Caco-2 (cell line): ENCODE results near the gene DFFB. TPM values are rescaled to one million over a fixed set of nuclear protein-coding genes. Genes with fewer than 3 reads are reported as not detected.

Source experiments
- BruUV-seq: library from RNA; stranded (reverse); fragments of 400-500 nt; replicated peaks from 2 replicates; lab custom pipeline; 2021; lab: Mats Ljungman, UMichigan
- CTCF ChIA-PET: fragments of 300-600 bp; sonication (Branson Sonifier 250); formaldehyde crosslinking; loops from one replicate; lab custom pipeline; 2022; ENCODE audit warnings: antibody characterized with exemption; lab: Charles Lee
- POLR2A ChIA-PET: fragments of 300-600 bp; sonication (Branson Sonifier 250); formaldehyde crosslinking; loops from one replicate; lab custom pipeline; 2022; ENCODE audit warnings: antibody characterized with exemption; lab: Charles Lee
- DNase-seq, 2 experiments: peaks; one replicate each; pipeline versions ENCODE4 v3.0.0 to v3.0.0-alpha.2; 2020 to 2022
- H3K27me3 ChIP-seq: replicated peaks from 2 replicates; pipeline ENCODE4 v1.6.0; 2011; ENCODE audit warnings: low read length; ENCODE audit not compliant: control insufficient read depth, insufficient read depth
- H3K36me3 ChIP-seq: 2 replicates; pipeline ENCODE4 v1.5.1; 2011; ENCODE audit warnings: low read length; ENCODE audit not compliant: control insufficient read depth, insufficient read depth
- H3K4me1 ChIP-seq: fragments of 250-450 bp; sonication (Bioruptor Pico); 2 replicates; pipeline ENCODE4 v1.5.1; 2020; ENCODE audit warnings: mild to moderate bottlenecking
- H3K4me3 ChIP-seq: 2 replicates; pipeline ENCODE4 v1.5.1; 2011; ENCODE audit warnings: low read depth, mild to moderate bottlenecking, control low read depth, low read length
- H3K9me3 ChIP-seq: fragments of 250-450 bp; sonication (Bioruptor Pico); 2 replicates; pipeline ENCODE4 v1.5.1; 2020; ENCODE audit warnings: mild to moderate bottlenecking, moderate library complexity
- H3K27ac Mint-ChIP-seq: one replicate; pipeline ENCODE4 v1.8.0; 2022; ENCODE audit warnings: mixed read lengths; ENCODE audit not compliant: unreplicated experiment
- H3K27me3 Mint-ChIP-seq: one replicate; pipeline ENCODE4 v1.8.0; 2022; ENCODE audit warnings: mixed read lengths; ENCODE audit not compliant: insufficient read depth, unreplicated experiment
- H3K36me3 Mint-ChIP-seq: one replicate; pipeline ENCODE4 v1.8.0; 2022; ENCODE audit warnings: mild to moderate bottlenecking, mixed read lengths; ENCODE audit not compliant: insufficient read depth, unreplicated experiment
- H3K4me1 Mint-ChIP-seq: one replicate; pipeline ENCODE4 v1.8.0; 2022; ENCODE audit warnings: low read depth, mixed read lengths; ENCODE audit not compliant: unreplicated experiment
- H3K4me3 Mint-ChIP-seq: one replicate; pipeline ENCODE4 v1.8.0; 2022; ENCODE audit warnings: mild to moderate bottlenecking, moderate library complexity, mixed read lengths; ENCODE audit not compliant: unreplicated experiment
- H3K9me3 Mint-ChIP-seq: one replicate; pipeline ENCODE4 v1.8.0; 2022; ENCODE audit warnings: mixed read lengths; ENCODE audit not compliant: unreplicated experiment
- CTCF ChIP-seq, 2 experiments: fragments of 200-600 bp in 1 of 2; IDR thresholded peaks; 1 replicate in 1 of 2; 2 replicates in 1 of 2; pipeline versions ENCODE4 v1.5.1 to v1.8.0; 2011 to 2022; ENCODE audit warnings: antibody characterized with exemption in 1 of 2, control low read depth in 1 of 2, inconsistent platforms in 1 of 2, low read depth in 1 of 2, low read length in 1 of 2, mild to moderate bottlenecking in 1 of 2, moderate library complexity in 1 of 2; ENCODE audit not compliant: insufficient read depth in 1 of 2, severe bottlenecking in 1 of 2, unreplicated experiment in 1 of 2
- intact Hi-C: fragments of 100-400 bp; cut with micrococcal nuclease; formaldehyde crosslinking; loops from one replicate; pipeline ENCODE4 v1.10.0; 2022; ENCODE audit not compliant: unreplicated experiment
- total RNA-seq: library from RNA; stranded (reverse); gene quantifications from 2 replicates; pipeline ENCODE4 v1.2.3, GENCODE V29; 2022

Gene DFFB
- total RNA-seq, 1 experiment from 2014 or later, result 7.7 TPM

- Histone ChIP-seq H3K4me1 (no peaks in the 10 kb centered on the region), H3K9me3 (no peaks in the 10 kb centered on the region), H3K4me3 (no peak overlapping the region), H3K27me3 (no peaks in the 10 kb centered on the region), H3K36me3 (peaks cover 3% of the 10 kb centered on the region; the same call in 1 of the 2 replicates)
- no peaks in the 10 kb centered on the region for H3K9me3 Mint-ChIP-seq
- no peaks in the 10 kb centered on the region for H3K27me3 Mint-ChIP-seq
- ChIA-PET CTCF (interaction anchor here (0.6 kb wide), 1 partner anchor 12 kb away, joined by 3 read pairs; the partner anchor contains the start of genes CEP104 and DFFB), POLR2A (no interaction called here)
- DNase-seq, result peak; percentile 35 to 47
- H3K27ac Mint-ChIP-seq, result no peak overlapping the region
- H3K36me3 Mint-ChIP-seq, result peaks cover 18% of the 10 kb centered on the region
- BruUV-seq, result no TSS peak
- TF ChIP-seq CTCF (IDR thresholded peaks at IDR 0.05; ENCODE audit: insufficient read depth in 1 of 2, low read depth in 1 of 2, low read length in 1 of 2, severe bottlenecking in 1 of 2, unreplicated experiment in 1 of 2), result no peak
- H3K4me1 Mint-ChIP-seq, result peaks cover 6% of the 10 kb centered on the region
- H3K4me3 Mint-ChIP-seq, result no peak overlapping the region
- intact Hi-C loops, result no loop called here
Observed at GRCh38 chr1:3869751-3870301, 12.6 kb downstream of the DFFB start.

GRCh38 chr1:3871451-3871805, 14.2 kb downstream of the DFFB start:
- Histone ChIP-seq H3K27me3 (no peaks in the 10 kb centered on the region), H3K9me3 (no peaks in the 10 kb centered on the region), H3K4me3 (no peak overlapping the region), H3K36me3 (peaks cover 3% of the 10 kb centered on the region; the same call in 1 of the 2 replicates), H3K4me1 (no peaks in the 10 kb centered on the region)
- POLR2A ChIA-PET, result no interaction called here
- Mint-ChIP-seq H3K4me1 (no peaks in the 10 kb centered on the region), H3K27me3 (no peaks in the 10 kb centered on the region), H3K9me3 (no peaks in the 10 kb centered on the region), H3K4me3 (no peak overlapping the region), H3K36me3 (peaks cover 18% of the 10 kb centered on the region), H3K27ac (no peak overlapping the region)
- TF ChIP-seq CTCF (IDR thresholded peaks at IDR 0.05; ENCODE audit: insufficient read depth in 1 of 2, low read depth in 1 of 2, low read length in 1 of 2, severe bottlenecking in 1 of 2, unreplicated experiment in 1 of 2), result no peak
- DNase-seq, result no peak
- intact Hi-C loops, result no loop called here
- BruUV-seq, result no TSS peak
- CTCF ChIA-PET, result no interaction called here

- H3K36me3 ChIP-seq, result peaks cover 3% of the 10 kb centered on the region; the same call in 1 of the 2 replicates
- POLR2A ChIA-PET, result no interaction called here
- no peaks in the 10 kb centered on the region for H3K4me1 ChIP-seq
- no peaks in the 10 kb centered on the region for H3K9me3 Mint-ChIP-seq
- no peaks in the 10 kb centered on the region for H3K9me3 ChIP-seq
- no peak for TF ChIP-seq CTCF (IDR thresholded peaks at IDR 0.05; ENCODE audit: insufficient read depth in 1 of 2, low read depth in 1 of 2, low read length in 1 of 2, severe bottlenecking in 1 of 2, unreplicated experiment in 1 of 2)
- H3K27ac Mint-ChIP-seq, result no peak overlapping the region
- no peaks in the 10 kb centered on the region for H3K4me1 Mint-ChIP-seq
- intact Hi-C loops, result no loop called here
- no TSS peak for BruUV-seq
- no peaks in the 10 kb centered on the region for H3K27me3 ChIP-seq
- CTCF ChIA-PET, result no interaction called here
- DNase-seq, result no peak
- no peak overlapping the region for H3K4me3 ChIP-seq
- no peaks in the 10 kb centered on the region for H3K27me3 Mint-ChIP-seq
- H3K4me3 Mint-ChIP-seq, result no peak overlapping the region
- H3K36me3 Mint-ChIP-seq, result peaks cover 12% of the 10 kb centered on the region
Observed at GRCh38 chr1:3872546-3872945, 15.3 kb downstream of the DFFB start.
